Aorta (tissue), 5 donors: ENCODE measurements around the gene SFRP2. TPM values are rescaled to one million over a fixed set of nuclear protein-coding genes. Genes with fewer than 3 reads are reported as not detected.

Source experiments
- ATAC-seq: fragments of 200-7000 bp; cut with Tn5 transposase; one replicate; pipeline ENCODE4 v1.9.1; 2022; ENCODE audit warnings: moderate library complexity; ENCODE audit not compliant: low FRiP score
- DNase-seq, 2 donors: peaks; one replicate each; pipeline ENCODE4 v3.0.0-alpha.2; 2020
- H3K27ac ChIP-seq, 2 donors: one replicate each; pipeline ENCODE4 v1.5.1; 2013; ENCODE audit warnings: low read length in 2 of 2, mild to moderate bottlenecking in 2 of 2, moderate library complexity in 2 of 2, control low read depth in 1 of 2, inconsistent platforms in 1 of 2, low read depth in 1 of 2
- H3K27me3 ChIP-seq, 2 donors: one replicate each; pipeline ENCODE4 v1.6.1; 2013; ENCODE audit warnings: control low read depth in 1 of 2, low read length in 1 of 2, mild to moderate bottlenecking in 1 of 2, moderate library complexity in 1 of 2; ENCODE audit not compliant: insufficient read depth in 2 of 2, control insufficient read depth in 1 of 2
- H3K36me3 ChIP-seq, 2 donors: one replicate each; pipeline ENCODE4 v1.6.1; 2013; ENCODE audit warnings: control low read depth in 1 of 2, low read length in 1 of 2, mild to moderate bottlenecking in 1 of 2; ENCODE audit not compliant: insufficient read depth in 2 of 2, control insufficient read depth in 1 of 2
- H3K4me1 ChIP-seq, 2 donors: one replicate each; pipeline ENCODE4 v1.6.1; 2013; ENCODE audit warnings: low read length in 2 of 2, control low read depth in 1 of 2, mild to moderate bottlenecking in 1 of 2, moderate library complexity in 1 of 2; ENCODE audit not compliant: insufficient read depth in 2 of 2, control insufficient read depth in 1 of 2
- H3K4me3 ChIP-seq, 2 donors: one replicate each; pipeline ENCODE4 v1.5.1; 2013; ENCODE audit warnings: low read length in 2 of 2, control low read depth in 1 of 2, mild to moderate bottlenecking in 1 of 2
- H3K9me3 ChIP-seq: one replicate; pipeline ENCODE4 v1.6.1; 2013; ENCODE audit warnings: mild to moderate bottlenecking, low read length; ENCODE audit not compliant: control insufficient read depth
- WGBS, 2 donors: extraction: QIAGEN DNeasy Blood & Tissue Kit; methylation state at CpG; one replicate each; pipeline ENCODE4 v1.1.7; 2013; 5-methylcytosine and 5-hydroxymethylcytosine counted together
- intact Hi-C, 2 donors: fragments of 100-400 bp; cut with DNase I; formaldehyde crosslinking; loops; one replicate each; pipeline versions ENCODE4 v1.14.2 to v1.15.0; 2022
- polyA plus RNA-seq, 2 donors: library from polyadenylated mRNA; stranded (reverse); fragments of 200-250 nt; gene quantifications; one replicate each; pipeline ENCODE4 v1.2.3, GENCODE V29; 2013
- total RNA-seq, 2 donors: library from RNA; stranded (reverse); fragmentation: NEBNext Ultra II Directional; extraction: Animal tissue kit (Norgen Biotek cat#: 25700); gene quantifications; one replicate each; pipeline ENCODE4 v1.2.1, GENCODE V29; 2021
- donor health status: healthy with polysubstance abuse.
- donor health status: Bipolar disorder and iron deficiency.
- donor health status: DM: no; HTN: no; CAD: no.
- donor health status: DM: no; HTN: no; CAD: no.
- donor health status: DM: yes; HTN: yes; CAD: no.

Gene SFRP2
- total and polyA plus RNA-seq, 4 donors: 0.92 to 1,198 (median 52.0) TPM

- intact Hi-C loops: no loop called here
- no peaks in the 10 kb centered on the region for H3K27me3 ChIP-seq
- no peaks in the 10 kb centered on the region for H3K9me3 ChIP-seq
- no peaks in the 10 kb centered on the region for H3K4me1 ChIP-seq
- no peak overlapping the region for H3K4me3 ChIP-seq
- H3K36me3 ChIP-seq: no peaks in the 10 kb centered on the region
- DNase-seq (no peak), ATAC-seq (no peak)
- 96 to 100% methylated on average over 1 of the region's 1 CpG for WGBS, 2 donors
- no peak overlapping the region for H3K27ac ChIP-seq
Observed at GRCh38 chr4:153782581-153782980, 6.3 kb downstream of the SFRP2 start.

GRCh38 chr4:153781717-153782416 lies 7.0 kb downstream of the SFRP2 start:
- intact Hi-C loops: no loop called here
- H3K4me1 ChIP-seq: no peaks in the 10 kb centered on the region
- H3K4me3 ChIP-seq: no peak overlapping the region
- H3K27me3 ChIP-seq: no peaks in the 10 kb centered on the region
- DNase-seq (no peak), ATAC-seq (peak; percentile 65)
- no peaks in the 10 kb centered on the region for H3K36me3 ChIP-seq
- no peak overlapping the region for H3K27ac ChIP-seq
- WGBS, 2 donors: 39 to 45% methylated on average over 6 of the region's 6 CpGs
- no peaks in the 10 kb centered on the region for H3K9me3 ChIP-seq

- no peaks in the 10 kb centered on the region for H3K36me3 ChIP-seq
- no peak overlapping the region for H3K4me3 ChIP-seq
- no peak for DNase-seq
- intact Hi-C loops: no loop called here
- H3K27me3 ChIP-seq: peaks cover 0 to 1% of the 10 kb centered on the region in 2 donors
- no peak for ATAC-seq
- WGBS, 2 donors: 90 to 91% methylated on average over 17 of the region's 17 CpGs
- no peaks in the 10 kb centered on the region for H3K9me3 ChIP-seq
- no peaks in the 10 kb centered on the region for H3K4me1 ChIP-seq
- H3K27ac ChIP-seq: no peak overlapping the region
Observed at GRCh38 chr4:153781280-153781679, 7.6 kb downstream of the SFRP2 start.

GRCh38 chr4:153780876-153781275 lies 8.0 kb downstream of the SFRP2 start:
- ATAC-seq: no peak
- intact Hi-C loops: no loop called here
- no peaks in the 10 kb centered on the region for H3K36me3 ChIP-seq
- H3K9me3 ChIP-seq: no peaks in the 10 kb centered on the region
- DNase-seq: no peak
- peaks cover 0 to 1% of the 10 kb centered on the region in 2 donors for H3K27me3 ChIP-seq
- H3K4me1 ChIP-seq: no peaks in the 10 kb centered on the region
- WGBS, 2 donors: 71 to 79% methylated on average over 1 of the region's 1 CpG
- H3K27ac ChIP-seq: no peak overlapping the region
- no peak overlapping the region for H3K4me3 ChIP-seq

GRCh38 chr4:153780221-153780620 lies 8.7 kb downstream of the SFRP2 start:
- Histone ChIP-seq H3K4me1 (no peaks in the 10 kb centered on the region), H3K27ac (no peak overlapping the region), H3K4me3 (no peak overlapping the region), H3K27me3 (peaks cover 0 to 1% of the 10 kb centered on the region in 2 donors), H3K36me3 (no peaks in the 10 kb centered on the region), H3K9me3 (no peaks in the 10 kb centered on the region)
- DNase-seq (no peak), ATAC-seq (no peak)
- 67 to 85% methylated on average over 2 of the region's 2 CpGs for WGBS, 2 donors
- intact Hi-C loops: no loop called here

- peaks cover 0 to 1% of the 10 kb centered on the region in 2 donors for H3K27me3 ChIP-seq
- intact Hi-C loops: no loop called here
- no peaks in the 10 kb centered on the region for H3K9me3 ChIP-seq
- no peak overlapping the region for H3K4me3 ChIP-seq
- H3K36me3 ChIP-seq: no peaks in the 10 kb centered on the region
- DNase-seq (no peak), ATAC-seq (no peak)
- H3K4me1 ChIP-seq: no peaks in the 10 kb centered on the region
- whole genome bisulfite sequencing, 2 donors: 92 to 96% methylated on average over 1 of the region's 1 CpG
- no peak overlapping the region for H3K27ac ChIP-seq
Observed at GRCh38 chr4:153778383-153778782, 10.5 kb downstream of the SFRP2 start.

GRCh38 chr4:153777421-153777820 lies 11.5 kb downstream of the SFRP2 start:
- H3K4me3 ChIP-seq: no peak overlapping the region
- ATAC-seq (no peak), DNase-seq (no peak)
- no peaks in the 10 kb centered on the region for H3K36me3 ChIP-seq
- H3K4me1 ChIP-seq: no peaks in the 10 kb centered on the region
- H3K9me3 ChIP-seq: no peaks in the 10 kb centered on the region
- H3K27ac ChIP-seq: no peak overlapping the region
- intact Hi-C loops: no loop called here
- peaks cover 0 to 1% of the 10 kb centered on the region in 2 donors for H3K27me3 ChIP-seq

- Histone ChIP-seq H3K36me3 (no peaks in the 10 kb centered on the region), H3K4me3 (no peak overlapping the region), H3K27me3 (peaks cover 0 to 1% of the 10 kb centered on the region in 2 donors), H3K4me1 (no peaks in the 10 kb centered on the region), H3K9me3 (no peaks in the 10 kb centered on the region), H3K27ac (no peak overlapping the region)
- 91 to 95% methylated on average over 3 of the region's 3 CpGs for WGBS, 2 donors
- DNase-seq (no peak), ATAC-seq (no peak)
- intact Hi-C loops: no loop called here
Observed at GRCh38 chr4:153776601-153777000, 12.3 kb downstream of the SFRP2 start.

GRCh38 chr4:153773236-153773690 lies 15.6 kb downstream of the SFRP2 start:
- 91 to 92% methylated on average over 2 of the region's 2 CpGs for WGBS, 2 donors
- Histone ChIP-seq H3K27ac (no peak overlapping the region), H3K27me3 (peaks cover 0 to 1% of the 10 kb centered on the region in 2 donors), H3K4me3 (no peak overlapping the region), H3K9me3 (peaks cover 1% of the 10 kb centered on the region), H3K4me1 (no peaks in the 10 kb centered on the region), H3K36me3 (no peaks in the 10 kb centered on the region)
- intact Hi-C loops: no loop called here
- no peak for ATAC-seq
- DNase-seq: no peak
